Measurements from ENCODE around the gene SLC10A1. TPM values are rescaled to one million over a fixed set of nuclear protein-coding genes. Genes with fewer than 3 reads are reported as not detected.

Gene SLC10A1
- total RNA-seq, 1 donor from 2014 or later, result not detected

- Histone ChIP-seq H3K27me3 (no peaks in the 10 kb centered on the region), H3K36me3 (no peaks in the 10 kb centered on the region), H3K9me3 (no peaks in the 10 kb centered on the region), H3K4me3 (no peak overlapping the region), H3K27ac (no peak overlapping the region), H3K4me1 (no peaks in the 10 kb centered on the region)
- intact Hi-C loops (cut with DNase I), result no loop called here
- DNase-seq (ENCODE audit: extremely low spot score in 2 of 2), result no peak
- TF ChIP-seq, protein P1, sequence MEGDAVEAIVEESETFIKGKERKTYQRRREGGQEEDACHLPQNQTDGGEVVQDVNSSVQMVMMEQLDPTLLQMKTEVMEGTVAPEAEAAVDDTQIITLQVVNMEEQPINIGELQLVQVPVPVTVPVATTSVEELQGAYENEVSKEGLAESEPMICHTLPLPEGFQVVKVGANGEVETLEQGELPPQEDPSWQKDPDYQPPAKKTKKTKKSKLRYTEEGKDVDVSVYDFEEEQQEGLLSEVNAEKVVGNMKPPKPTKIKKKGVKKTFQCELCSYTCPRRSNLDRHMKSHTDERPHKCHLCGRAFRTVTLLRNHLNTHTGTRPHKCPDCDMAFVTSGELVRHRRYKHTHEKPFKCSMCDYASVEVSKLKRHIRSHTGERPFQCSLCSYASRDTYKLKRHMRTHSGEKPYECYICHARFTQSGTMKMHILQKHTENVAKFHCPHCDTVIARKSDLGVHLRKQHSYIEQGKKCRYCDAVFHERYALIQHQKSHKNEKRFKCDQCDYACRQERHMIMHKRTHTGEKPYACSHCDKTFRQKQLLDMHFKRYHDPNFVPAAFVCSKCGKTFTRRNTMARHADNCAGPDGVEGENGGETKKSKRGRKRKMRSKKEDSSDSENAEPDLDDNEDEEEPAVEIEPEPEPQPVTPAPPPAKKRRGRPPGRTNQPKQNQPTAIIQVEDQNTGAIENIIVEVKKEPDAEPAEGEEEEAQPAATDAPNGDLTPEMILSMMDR (IDR thresholded peaks at IDR 0.05), result no peak
- no peak for TF ChIP-seq POLR2AphosphoS5 (IDR thresholded peaks at IDR 0.05; ENCODE audit: insufficient read depth in 1 of 2, low read depth in 1 of 2)
- no peak for TF ChIP-seq POLR2A (IDR thresholded peaks at IDR 0.05)
These were observed 14.3 kb upstream of the SLC10A1 start for GRCh38 chr14:69811227-69811867.

GRCh38 chr14:69808919-69809808, 12.1 kb upstream of the SLC10A1 start:
- no peaks in the 10 kb centered on the region for H3K4me1 ChIP-seq
- no peak for DNase-seq (ENCODE audit: extremely low spot score in 2 of 2)
- TF ChIP-seq, protein P1 (IDR thresholded peaks at IDR 0.05), result no peak
- TF ChIP-seq POLR2AphosphoS5 (IDR thresholded peaks at IDR 0.05; ENCODE audit: insufficient read depth in 1 of 2, low read depth in 1 of 2) (no peak), POLR2A (IDR thresholded peaks at IDR 0.05) (no peak)

DNA sequence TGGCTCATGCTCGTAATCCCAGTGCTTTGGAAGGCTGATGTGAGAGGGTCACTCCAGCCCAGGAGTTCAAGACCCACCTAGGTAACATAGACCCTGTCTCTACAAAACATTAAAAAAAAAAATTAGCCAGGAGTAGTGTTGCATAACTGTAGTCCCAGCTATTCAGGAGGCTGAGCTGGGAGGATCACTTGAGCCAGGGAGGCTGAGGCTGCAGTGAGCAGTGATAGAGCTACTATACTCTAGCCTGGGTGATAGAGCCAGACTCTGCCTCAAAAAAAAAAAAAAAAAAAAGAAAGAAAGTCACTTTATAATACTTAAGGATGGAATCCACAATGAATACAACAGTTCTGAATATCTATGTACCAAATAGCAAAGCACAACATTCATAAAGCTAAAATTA, 10.2 kb upstream of the SLC10A1 start:
- H3K9me3 ChIP-seq, result no peaks in the 10 kb centered on the region
- TF ChIP-seq POLR2AphosphoS5 (IDR thresholded peaks at IDR 0.05; ENCODE audit: insufficient read depth in 1 of 2, low read depth in 1 of 2) (no peak), POLR2A (IDR thresholded peaks at IDR 0.05) (no peak)
- TF ChIP-seq, protein P1 (IDR thresholded peaks at IDR 0.05), result no peak
- intact Hi-C loops (cut with DNase I), result no loop called here
- no peaks in the 10 kb centered on the region for H3K27me3 ChIP-seq
- H3K36me3 ChIP-seq, result no peaks in the 10 kb centered on the region
- no peaks in the 10 kb centered on the region for H3K4me1 ChIP-seq
- H3K27ac ChIP-seq, result no peak overlapping the region
- no peak for DNase-seq (ENCODE audit: extremely low spot score in 2 of 2)
- no peak overlapping the region for H3K4me3 ChIP-seq

More at GRCh38 chr14:69808919-69809808, 12.1 kb upstream of the SLC10A1 start:
- Histone ChIP-seq H3K9me3 (no peaks in the 10 kb centered on the region), H3K4me3 (no peak overlapping the region), H3K36me3 (no peaks in the 10 kb centered on the region), H3K27me3 (no peaks in the 10 kb centered on the region), H3K27ac (no peak overlapping the region)
- intact Hi-C loops (cut with DNase I), result no loop called here

DNA sequence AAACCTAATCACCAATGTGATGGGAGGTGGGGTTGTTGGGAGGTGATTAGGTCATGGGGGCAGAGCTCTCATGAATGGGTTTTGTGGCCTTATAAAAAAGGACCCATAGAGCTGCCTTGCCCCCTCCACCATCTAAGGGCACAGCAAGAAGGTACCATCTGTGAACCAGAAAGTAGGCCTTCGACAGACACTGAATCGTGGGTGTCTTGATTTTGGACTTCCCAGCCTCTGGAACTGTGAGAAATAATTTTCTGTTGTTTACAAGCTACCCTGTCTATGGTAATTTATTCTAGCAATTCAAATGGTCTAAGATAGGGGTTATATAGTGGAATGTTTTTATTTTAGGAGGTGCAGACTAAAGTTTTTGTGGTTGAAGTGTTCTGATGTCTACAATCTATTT, 7.9 kb upstream of the SLC10A1 start:
- no peaks in the 10 kb centered on the region for H3K36me3 ChIP-seq

More for the DNA sequence above, 7.9 kb upstream of the SLC10A1 start:
- TF ChIP-seq, protein P1 (IDR thresholded peaks at IDR 0.05), result no peak
- Histone ChIP-seq H3K27me3 (no peaks in the 10 kb centered on the region), H3K4me3 (no peak overlapping the region), H3K4me1 (no peaks in the 10 kb centered on the region), H3K27ac (no peak overlapping the region), H3K9me3 (no peaks in the 10 kb centered on the region)
- intact Hi-C loops (cut with DNase I), result no loop called here
- no peak for DNase-seq (ENCODE audit: extremely low spot score in 2 of 2)
